Epidermal melanocyte (primary cell): Measurements from ENCODE around the gene SLC27A5.
"Not testable (repeated sequence)": the region's sequence is repeated elsewhere in the genome, so short reads cannot be mapped to it uniquely, and the experiment has no call there.

Experiments
- DNase-seq: peaks from one replicate; pipeline ENCODE4 v3.0.0; 2011; ENCODE audit warnings: low spot score; ENCODE audit not compliant: insufficient read length

The SLC27A5 gene

DNA sequence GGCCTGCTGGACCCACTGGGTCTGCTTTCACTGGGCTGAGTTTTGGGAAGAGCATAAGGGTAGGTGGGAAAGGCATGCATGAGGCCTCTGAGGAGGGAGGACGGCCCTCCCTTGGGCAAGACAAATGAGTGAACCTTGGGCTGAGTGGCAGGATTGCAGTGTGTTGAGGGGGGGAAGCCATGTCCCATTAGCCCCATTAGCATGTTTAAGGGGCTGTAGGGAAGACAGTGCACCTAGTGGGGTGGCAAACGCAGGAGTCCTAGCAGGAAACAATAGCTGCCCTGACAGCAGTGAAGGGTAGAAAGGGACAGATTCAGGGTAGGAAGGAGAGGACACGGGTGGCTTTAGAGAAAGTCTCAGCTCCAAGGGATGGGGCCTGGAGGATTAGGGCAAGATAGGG, 10.9 kb upstream of the SLC27A5 start:
- DNase-seq, result no peak

- DNase-seq, result no peak
These were observed 9.9 kb upstream of the SLC27A5 start for GRCh38 chr19:58521651-58522050.

- no peak for DNase-seq
These were observed 8.4 kb upstream of the SLC27A5 start for GRCh38 chr19:58520257-58520599.

DNA sequence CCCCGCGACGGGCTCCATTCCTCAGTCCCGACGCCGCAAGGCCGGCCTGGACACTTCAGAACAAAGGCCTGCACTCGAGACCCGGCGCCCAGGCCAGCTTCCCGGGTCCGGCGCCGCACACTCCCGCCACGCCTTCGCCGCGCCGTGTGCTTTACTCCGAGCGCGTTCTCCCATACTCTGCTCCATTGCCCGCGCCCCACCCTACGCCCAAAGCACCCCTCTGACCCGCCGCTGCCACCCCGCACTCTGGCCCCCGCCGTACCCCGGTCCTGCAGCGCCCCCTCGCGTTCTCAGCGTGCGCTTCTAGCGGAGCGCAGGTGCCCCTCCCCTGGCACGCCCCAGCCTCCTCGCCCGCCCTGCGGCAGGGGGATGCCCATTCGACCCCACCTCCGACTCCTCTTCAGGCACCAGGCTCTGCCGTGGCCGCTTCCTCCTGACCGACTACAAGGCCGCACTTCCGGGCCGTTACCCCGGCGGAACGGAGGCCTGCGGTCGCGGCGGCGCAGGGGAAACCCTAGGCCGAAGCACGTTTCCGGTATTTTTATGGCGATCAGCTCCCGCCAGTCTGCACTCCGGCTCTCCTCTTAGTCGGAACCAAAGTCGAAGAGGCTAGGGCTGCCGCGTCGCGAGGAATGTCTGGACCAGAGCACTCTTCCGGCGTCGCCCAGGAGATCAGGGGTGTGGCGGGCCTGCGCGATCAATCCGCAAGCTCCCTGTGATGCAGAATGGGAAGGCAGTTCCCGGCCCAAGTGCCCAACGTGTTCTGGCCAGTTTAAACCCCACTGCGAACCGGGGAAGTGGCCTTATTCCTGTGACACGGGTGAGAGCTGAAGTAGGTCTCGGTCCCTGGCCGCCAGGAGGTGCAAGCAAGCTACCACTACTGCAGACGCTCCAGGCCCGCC, 7.8 kb upstream of the SLC27A5 start, which contains the start of gene ZBTB45:
Gene ZBTB45, minus strand, starts transcription at position 456 of the 902 bp plus-strand sequence. CDS start 2,137 bp downstream, outside the sequence.
- DNase-seq, result peak; percentile 88

DNA sequence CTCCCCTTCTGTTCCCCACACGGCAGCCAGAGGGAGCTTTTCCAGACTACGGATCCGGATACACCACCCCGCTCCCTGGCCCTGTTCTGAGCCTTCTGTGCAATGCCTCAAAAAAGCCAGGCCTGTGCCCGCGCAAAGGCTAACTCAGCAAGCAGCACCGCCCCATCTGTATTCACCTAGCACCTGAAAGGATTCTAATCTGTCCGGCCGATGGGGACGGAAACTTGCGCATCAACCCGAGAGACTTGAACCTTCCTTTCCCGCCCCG, 7.2 kb upstream of the SLC27A5 start:
- peak; percentile 87 for DNase-seq

DNA sequence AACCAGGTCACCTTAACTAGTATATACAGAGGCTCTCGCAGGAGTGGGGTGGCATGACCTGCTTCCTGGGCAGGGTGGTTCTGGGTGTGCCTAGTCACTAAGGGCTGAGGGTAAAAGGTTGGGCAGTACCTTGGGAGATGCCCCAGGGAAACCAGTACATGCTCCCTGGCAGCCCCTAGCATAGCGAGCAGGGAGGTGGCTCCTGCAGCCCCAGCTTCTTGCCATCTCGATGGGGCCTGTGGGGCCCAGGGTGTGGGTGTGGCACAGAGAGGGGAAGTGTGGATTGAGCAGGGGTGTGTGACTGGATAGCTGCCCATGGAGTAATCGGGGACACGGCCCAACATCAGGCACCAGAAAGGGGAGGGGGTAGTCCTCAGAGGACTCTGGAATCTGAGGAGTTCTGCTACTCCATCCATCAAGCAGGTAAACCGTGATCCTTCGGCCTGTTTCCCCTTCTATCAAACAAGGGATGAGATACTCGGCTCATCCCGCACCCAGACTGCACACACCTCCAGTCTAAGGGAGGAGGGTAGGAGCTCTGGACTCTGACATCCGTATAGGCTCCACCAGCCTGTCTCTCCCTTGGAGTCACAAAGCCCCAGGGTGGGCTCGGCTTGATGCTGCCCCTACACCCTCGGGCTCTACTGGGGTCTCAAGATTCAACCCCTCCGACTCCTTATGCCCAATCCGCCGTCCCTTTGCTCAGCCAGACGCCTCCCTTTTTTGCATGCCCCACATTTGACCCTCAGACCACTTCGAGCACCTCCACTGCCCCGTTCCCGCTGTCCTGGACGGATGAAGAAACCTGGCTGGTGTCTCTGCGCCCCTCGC, 6.7 kb upstream of the SLC27A5 start:
- DNase-seq, result no peak

- no peak for DNase-seq
These were observed 5.4 kb upstream of the SLC27A5 start for GRCh38 chr19:58516964-58517833.

DNA sequence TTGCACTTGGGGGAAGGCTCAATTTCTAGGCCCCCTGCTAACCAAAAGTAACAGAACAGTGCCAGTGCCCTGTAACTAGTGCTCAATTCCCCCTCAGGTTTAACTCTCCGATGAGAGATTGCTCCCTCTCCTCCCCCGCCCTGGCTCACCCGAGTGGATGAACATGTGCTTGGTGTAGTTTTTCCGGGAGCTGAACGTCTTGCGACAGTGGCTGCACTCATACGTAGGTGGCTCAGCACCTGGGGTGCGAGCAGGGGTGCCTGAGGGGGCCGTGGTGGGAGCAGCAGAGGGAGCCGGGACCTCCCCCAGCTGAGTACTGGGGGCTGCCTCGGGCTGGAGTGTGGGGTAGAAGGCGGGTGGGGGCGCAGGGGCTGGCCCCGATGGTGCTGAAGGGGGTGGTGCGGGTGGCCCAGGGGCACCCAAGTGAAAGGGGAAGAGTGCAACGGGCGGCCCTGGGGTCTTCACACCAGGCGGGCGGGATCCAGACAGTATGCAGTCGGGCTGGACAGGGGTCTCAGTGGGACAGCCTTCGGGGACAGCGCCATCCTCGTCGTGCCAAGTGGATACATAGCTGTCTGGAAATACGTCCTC, 4.5 kb upstream of the SLC27A5 start:
- no peak for DNase-seq

GRCh38 chr19:58515259-58515658, 3.5 kb upstream of the SLC27A5 start:
- no peak for DNase-seq

- DNase-seq, result no peak
These were observed 2.8 kb upstream of the SLC27A5 start for GRCh38 chr19:58514564-58515022.

DNA sequence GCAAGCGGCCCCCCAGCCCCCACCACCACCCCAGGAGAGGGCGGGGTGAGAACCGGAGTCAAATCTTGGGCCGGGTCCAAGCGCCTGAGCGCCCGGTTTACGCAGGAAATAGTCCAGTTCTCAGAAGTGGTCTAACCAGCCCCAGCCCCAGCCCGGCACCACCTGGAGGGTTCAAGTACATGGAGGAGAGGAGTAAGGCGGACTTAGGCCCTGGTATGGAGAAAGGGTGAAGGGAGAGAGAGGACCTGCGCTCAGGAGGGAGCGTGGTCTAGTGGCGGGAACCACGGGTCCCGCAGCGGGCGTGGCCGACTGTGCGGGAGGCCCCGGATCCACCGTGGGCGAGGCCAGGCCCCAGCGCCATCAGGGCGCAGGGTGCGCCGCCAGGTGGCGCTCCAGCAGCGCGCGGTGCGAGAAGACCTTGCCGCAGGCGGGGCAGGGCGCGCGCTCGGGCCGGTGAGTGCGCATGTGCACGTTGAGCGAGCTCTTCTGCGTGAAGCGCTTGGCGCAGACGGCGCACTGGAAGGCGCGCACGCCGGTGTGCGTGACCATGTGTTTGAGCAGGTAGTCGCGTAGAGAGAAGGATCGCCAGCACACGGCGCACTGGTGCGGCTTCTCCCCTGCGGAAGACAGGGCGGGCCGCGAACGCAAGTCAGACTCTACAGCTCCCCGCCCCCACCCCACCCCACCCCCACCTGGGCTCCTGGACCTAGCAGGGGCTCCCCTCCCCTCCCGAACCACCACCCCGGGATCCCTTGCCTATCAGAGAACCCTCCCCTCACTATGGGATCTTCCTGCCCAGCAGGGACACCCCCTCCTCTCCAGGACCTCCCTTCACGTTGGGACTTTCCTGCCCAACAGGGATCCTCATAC, 2.1 kb upstream of the SLC27A5 start:
- DNase-seq, result peak; percentile 79

DNA sequence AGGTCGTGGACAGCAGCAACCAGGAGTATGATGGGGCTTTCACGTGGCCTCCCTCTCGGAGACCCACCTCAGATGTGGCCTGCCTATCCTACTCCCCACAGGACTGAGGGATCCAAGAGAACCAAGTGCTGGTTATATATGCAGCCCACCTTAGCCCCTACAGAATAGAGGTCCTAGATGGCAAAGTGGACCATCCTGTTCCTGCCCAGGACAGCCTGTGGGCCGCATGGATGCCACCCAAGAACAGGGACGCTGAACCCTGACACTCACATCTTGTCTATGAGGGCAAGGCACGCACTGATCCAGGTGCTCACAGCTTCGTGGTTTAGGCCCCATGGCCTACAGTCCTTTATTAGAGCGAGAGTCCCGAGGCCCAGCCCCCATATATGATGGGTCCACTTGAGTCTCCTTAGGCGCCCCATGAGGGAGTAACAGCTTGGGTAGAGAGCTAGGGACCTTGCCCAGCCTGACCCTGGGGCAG, 1.5 kb upstream of the SLC27A5 start:
- DNase-seq, result no peak

DNA sequence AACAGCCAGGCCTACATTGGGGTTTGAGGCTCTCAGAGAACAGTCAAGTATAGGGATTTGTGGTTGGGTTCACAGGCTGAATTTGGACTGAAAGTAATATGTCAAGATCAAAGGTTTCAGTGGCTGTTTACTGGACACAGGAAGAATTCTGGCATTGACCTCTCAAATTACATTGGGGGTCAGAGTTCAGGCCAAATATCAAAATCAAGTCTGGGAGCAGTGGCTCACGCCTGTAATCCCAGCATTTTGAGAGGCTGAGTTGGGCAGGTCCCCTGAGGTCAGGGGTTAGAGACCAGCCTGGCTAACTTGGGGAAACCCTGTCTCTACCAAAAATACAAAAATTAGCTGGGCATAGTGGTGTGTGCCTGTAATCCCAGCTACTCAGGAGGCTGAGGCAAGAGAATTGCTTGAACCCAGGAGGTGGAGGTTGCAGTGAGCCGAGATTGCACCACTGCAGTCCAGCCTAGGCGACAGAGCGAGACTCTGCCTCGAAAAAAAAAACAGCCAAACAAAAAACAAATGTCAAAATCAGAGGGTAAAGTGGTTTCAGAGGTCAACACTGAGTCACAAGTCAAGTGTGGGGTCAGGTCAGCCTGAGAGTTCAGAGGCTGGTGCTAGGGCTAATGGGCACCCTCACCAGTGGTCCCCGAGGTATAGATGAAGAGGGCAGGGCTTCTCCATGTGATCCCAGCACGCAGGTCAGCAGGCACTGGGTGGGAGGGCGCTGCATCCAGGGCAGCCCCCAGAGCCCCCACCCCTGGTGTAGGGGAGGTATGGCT, 1.5 kb downstream of the SLC27A5 start:
- DNase-seq, result no peak

DNA sequence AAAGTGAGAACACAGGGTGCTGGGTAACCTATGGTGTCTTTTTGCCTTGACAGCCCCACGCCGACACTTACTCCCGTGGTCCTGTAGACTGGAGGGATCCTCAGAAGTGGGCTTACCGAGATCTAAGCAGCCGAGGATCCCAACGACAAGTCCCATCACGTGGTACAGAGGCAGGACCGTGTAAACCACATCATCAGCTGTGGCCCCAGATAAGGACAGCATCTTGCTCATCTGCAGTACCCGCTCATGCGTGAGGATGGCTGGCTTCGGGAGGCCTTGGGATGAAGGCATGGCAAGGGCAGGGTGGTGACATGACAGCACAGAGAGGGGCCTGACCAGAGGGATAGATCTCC, 2.1 kb downstream of the SLC27A5 start:
- DNase-seq, result no peak

DNA sequence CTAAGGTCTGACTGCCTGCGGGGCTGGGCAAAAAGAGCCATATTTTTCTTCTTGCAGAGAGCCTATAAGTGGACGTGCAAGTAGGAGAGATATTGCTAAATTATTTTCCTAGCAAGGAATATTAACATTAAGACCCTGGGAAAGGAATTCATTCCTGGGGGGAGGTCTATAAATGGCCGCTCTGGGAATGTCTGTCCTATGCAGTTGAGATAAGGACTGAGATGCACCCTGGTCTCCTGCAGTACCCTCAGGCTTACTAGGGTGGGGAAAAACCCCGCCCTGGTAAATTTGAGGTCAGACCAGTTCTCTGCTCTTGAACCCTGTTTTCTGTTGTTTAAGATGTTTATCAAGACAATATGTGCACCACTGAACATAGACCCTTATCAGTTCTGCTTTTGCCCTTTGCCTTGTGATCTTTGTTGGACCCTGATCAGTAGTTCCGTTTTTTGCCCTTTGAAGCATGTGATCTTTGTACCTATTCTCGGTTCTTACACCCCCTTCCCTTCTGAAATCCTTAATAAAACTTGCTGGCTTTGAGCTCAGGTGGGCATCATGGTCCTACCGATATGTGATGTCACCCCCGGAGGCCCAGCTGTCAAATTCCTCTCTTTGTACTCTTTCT, 4.1 kb downstream of the SLC27A5 start:
- DNase-seq, result not testable (repeated sequence)

DNA sequence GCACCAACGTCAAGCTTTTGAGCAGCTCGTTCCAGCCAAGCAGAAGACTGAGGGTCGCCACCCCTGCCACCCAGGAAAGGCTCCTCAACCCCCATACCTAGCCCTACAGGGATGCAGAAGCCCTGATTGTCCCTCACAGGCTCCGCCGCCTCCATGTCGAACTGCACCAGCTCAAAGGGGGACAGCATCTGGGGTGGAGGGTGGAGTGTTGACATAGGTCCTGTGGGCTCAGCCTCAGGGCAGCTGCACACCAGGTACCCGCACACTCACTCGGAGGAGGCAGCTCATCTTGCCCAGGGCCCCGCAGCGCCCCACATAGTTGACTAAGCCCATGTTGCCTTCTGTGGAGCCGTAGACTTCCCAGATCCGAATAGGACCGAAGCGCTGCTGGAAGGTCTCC, 11.6 kb downstream of the SLC27A5 start:
- DNase-seq, result no peak

DNA sequence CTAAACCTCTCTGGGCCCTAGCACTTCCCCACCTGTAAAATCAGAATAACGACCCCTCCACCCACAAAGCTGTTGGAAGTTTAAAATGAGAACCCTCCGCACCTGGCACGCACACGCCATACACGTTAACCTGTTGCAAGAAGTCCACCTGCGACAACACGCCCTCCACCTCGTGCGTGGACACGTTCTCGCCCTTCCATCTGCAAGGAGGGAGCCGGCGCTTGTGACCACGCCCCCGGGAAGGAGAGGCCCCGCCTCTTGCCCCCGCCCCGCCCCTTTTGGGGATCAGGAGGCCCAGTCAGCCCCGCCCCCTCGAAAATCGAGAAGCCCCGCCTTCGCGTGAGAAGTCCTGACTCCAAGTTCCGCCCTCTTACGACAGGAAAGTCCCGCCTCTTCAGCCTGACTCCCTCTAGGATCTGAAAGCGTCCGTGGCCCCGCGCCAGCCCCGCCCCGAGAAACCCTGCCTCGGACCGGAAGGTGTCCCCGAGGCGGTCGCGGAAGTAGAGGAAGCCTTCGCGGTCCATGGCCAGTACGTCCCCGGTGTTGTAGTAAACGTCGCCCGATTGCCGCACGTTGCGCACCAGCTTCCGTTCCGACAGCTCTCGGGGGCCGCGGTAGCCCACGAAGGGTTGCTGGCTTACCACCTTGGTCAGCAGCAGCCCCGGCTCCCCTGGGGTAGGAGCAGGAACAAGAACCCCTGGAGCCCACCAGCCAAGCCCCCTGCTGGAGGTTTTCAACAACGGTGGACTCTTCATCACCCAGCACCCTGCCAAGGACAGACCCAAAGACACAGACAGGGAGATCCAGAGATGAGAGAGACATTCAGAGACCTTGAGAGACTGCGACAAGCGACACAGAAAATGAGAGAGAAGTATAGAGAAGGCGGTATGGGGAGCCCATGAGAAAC, 12.5 kb downstream of the SLC27A5 start:
- DNase-seq, result peak; percentile 96
